GM12892 (cell line): ENCODE results near the gene HIF3A.
"Not testable (repeated sequence)": the region's sequence is repeated elsewhere in the genome, so short reads cannot be mapped to it uniquely, and the experiment has no call there.

ENCODE experiments used
- POLR2A ChIP-seq: IDR thresholded peaks from 2 replicates; pipeline ENCODE4 v1.6.1; 2011; ENCODE audit warnings: low read depth, low read length, control low read depth
- POLR2AphosphoS5 ChIP-seq: IDR thresholded peaks from 2 replicates; pipeline ENCODE4 v1.6.1; 2011; ENCODE audit warnings: low read depth, low read length, control low read depth

- not testable (repeated sequence) for TF ChIP-seq POLR2AphosphoS5, POLR2A
Observed at GRCh38 chr19:46264801-46265200, 32.0 kb upstream of the HIF3A start.
